ENCODE measurements around the gene GYS1.

GYS1 gene

DNA sequence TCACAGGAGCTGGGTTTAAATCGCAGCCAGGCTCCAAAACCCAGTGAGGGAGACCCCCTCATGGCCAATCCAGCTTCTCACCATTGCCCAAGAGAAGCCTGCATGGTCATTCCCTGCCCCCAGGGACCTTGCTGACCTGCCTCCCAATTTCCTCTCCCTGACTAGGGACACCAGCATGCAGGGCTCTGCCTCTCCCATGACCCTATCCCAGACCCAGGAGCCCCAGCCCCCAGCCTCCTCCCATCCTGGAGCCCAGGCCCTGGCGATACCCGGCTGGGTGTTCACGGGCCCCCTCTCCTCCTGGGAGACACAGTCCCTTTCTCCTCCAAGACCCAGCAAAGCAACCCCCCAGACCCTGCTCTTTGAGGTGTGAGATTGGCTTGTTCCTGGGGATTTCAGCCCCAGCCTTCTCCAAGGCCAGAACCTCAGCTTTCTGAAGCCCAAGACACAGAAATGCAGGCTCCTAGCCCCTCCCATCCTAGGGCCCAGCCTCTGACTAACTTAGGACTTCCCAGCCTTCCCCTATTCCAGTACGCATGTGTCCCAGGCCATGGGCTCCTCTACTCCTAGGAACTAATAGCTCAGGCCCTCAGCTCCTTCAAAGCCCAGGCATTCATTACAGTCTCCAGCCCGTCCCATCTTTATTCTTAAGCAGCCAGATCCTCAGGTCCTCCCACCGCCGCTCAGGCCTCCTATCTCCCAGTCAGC lies 1.1 kb downstream of the GYS1 start:
- Histone ChIP-seq H4K20me1 (ENCODE audit: insufficient read depth, low read length, poor library complexity, severe bottlenecking) (peaks cover 24% of the 10 kb centered on the region), H3K4me1 (ENCODE audit: insufficient read depth, low read length, poor library complexity, severe bottlenecking) (peaks cover 18% of the 10 kb centered on the region)

DNA sequence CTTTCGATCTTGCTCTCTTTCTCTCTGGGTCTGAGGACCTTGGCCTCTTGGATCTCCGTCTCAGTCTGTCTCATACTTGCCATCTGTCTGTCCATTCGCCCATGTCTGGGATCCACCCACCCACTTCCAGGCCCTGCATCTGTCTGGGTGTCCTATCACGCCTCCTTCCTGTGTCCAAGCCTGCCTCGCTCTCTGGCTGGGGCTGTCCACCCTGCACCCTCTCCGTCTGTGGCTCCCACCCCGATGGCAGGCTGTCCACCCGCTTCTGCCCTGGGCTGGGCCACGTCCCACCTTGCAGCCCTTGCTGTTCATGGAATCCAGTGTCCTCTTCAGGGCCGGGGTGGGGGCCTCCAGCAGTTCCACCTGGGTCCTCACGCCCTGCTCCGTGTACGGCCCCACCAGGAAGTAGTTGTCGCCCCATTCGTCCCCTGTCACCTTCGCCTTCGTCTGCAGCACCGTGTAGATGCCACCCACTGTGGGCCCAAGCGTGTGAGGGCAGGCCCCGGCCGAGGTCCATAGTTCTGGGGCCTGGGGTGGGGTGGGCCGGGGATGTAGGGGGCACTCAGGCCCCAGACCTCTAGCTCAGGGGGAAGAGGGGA lies 2.0 kb downstream of the GYS1 start:
- peak overlapping the region; percentile 97 for H3K9ac ChIP-seq (ENCODE audit: low read depth, low read length, poor library complexity, severe bottlenecking)
- no peaks in the 10 kb centered on the region for H3K9me3 ChIP-seq (ENCODE audit: insufficient read depth, low read depth, low read length)
- TF ChIP-seq EZH2phosphoT487 (IDR thresholded peaks at IDR 0.05; ENCODE audit: borderline replicate concordance): no peak
- TF ChIP-seq, protein P1, sequence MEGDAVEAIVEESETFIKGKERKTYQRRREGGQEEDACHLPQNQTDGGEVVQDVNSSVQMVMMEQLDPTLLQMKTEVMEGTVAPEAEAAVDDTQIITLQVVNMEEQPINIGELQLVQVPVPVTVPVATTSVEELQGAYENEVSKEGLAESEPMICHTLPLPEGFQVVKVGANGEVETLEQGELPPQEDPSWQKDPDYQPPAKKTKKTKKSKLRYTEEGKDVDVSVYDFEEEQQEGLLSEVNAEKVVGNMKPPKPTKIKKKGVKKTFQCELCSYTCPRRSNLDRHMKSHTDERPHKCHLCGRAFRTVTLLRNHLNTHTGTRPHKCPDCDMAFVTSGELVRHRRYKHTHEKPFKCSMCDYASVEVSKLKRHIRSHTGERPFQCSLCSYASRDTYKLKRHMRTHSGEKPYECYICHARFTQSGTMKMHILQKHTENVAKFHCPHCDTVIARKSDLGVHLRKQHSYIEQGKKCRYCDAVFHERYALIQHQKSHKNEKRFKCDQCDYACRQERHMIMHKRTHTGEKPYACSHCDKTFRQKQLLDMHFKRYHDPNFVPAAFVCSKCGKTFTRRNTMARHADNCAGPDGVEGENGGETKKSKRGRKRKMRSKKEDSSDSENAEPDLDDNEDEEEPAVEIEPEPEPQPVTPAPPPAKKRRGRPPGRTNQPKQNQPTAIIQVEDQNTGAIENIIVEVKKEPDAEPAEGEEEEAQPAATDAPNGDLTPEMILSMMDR (conservative IDR thresholded peaks at IDR 0.05; ENCODE audit: low read length): no peak
- no peak overlapping the region for H2AFZ ChIP-seq (ENCODE audit: low read length)
- H3K9me2 ChIP-seq (replicated peaks; ENCODE audit: low read depth, low read length): no peaks in the 10 kb centered on the region
- H3K79me2 ChIP-seq (ENCODE audit: insufficient read depth, low read length): peaks cover 55% of the 10 kb centered on the region
- peaks cover 18% of the 10 kb centered on the region for H3K4me1 ChIP-seq (ENCODE audit: insufficient read depth, low read length, poor library complexity, severe bottlenecking)
- H3K36me3 ChIP-seq (ENCODE audit: insufficient read depth, low read length): no peaks in the 10 kb centered on the region; the same call in 1 of the 2 replicates
- peaks cover 21% of the 10 kb centered on the region for H4K20me1 ChIP-seq (ENCODE audit: insufficient read depth, low read length, poor library complexity, severe bottlenecking)
- H3K4me3 ChIP-seq (ENCODE audit: low read length, poor library complexity, severe bottlenecking): peak overlapping the region; percentile 89
- H3F3A ChIP-seq (ENCODE audit: low read depth): no peaks in the 10 kb centered on the region
- H3K4me2 ChIP-seq (ENCODE audit: low read depth, low read length, poor library complexity, severe bottlenecking): peak overlapping the region; percentile 87
- H3K27me3 ChIP-seq (ENCODE audit: insufficient read depth, low read length, poor library complexity, severe bottlenecking): no peaks in the 10 kb centered on the region

More for the DNA sequence above, 1.1 kb downstream of the GYS1 start:
- H3K4me3 ChIP-seq (ENCODE audit: low read length, poor library complexity, severe bottlenecking): peak overlapping the region; percentile 89
- H3K9me3 ChIP-seq (ENCODE audit: insufficient read depth, low read depth, low read length): no peaks in the 10 kb centered on the region
- H3K9ac ChIP-seq (ENCODE audit: low read depth, low read length, poor library complexity, severe bottlenecking): peak overlapping the region; percentile 97
- no peaks in the 10 kb centered on the region for H3K9me2 ChIP-seq (replicated peaks; ENCODE audit: low read depth, low read length)
- H3K4me2 ChIP-seq (ENCODE audit: low read depth, low read length, poor library complexity, severe bottlenecking): peak overlapping the region; percentile 87
- H3F3A ChIP-seq (ENCODE audit: low read depth): no peaks in the 10 kb centered on the region
- H3K36me3 ChIP-seq (ENCODE audit: insufficient read depth, low read length): no peaks in the 10 kb centered on the region; the same call in 1 of the 2 replicates
- H2AFZ ChIP-seq (ENCODE audit: low read length): no peak overlapping the region; the same call in 1 of the 2 replicates
- TF ChIP-seq EZH2phosphoT487 (IDR thresholded peaks at IDR 0.05; ENCODE audit: borderline replicate concordance): no peak
- TF ChIP-seq, protein P1 (conservative IDR thresholded peaks at IDR 0.05; ENCODE audit: low read length): no peak
- H3K27me3 ChIP-seq (ENCODE audit: insufficient read depth, low read length, poor library complexity, severe bottlenecking): no peaks in the 10 kb centered on the region
- H3K79me2 ChIP-seq (ENCODE audit: insufficient read depth, low read length): peaks cover 64% of the 10 kb centered on the region

DNA sequence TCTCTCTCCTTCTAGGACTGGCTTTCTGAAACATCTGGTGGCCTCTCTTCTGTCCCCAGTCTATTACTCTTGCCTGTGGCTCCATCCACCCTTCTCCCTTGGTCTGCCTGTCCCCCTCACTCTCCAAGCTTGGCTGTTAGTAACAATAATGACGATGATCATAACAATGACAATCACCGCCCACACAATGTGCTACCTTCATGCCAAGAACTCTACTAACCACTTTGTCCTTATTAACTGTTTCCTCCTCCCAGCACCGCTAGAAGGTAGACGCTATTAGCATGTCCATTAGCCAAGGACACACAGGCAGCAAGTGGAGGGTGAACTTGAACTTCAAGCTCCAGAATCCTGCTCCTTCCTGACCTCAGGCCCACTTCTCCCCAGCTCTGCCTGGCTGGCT lies 2.7 kb downstream of the GYS1 start:
- TF ChIP-seq EZH2phosphoT487 (IDR thresholded peaks at IDR 0.05; ENCODE audit: borderline replicate concordance): no peak
- TF ChIP-seq, protein P1 (conservative IDR thresholded peaks at IDR 0.05; ENCODE audit: low read length): no peak
- no peaks in the 10 kb centered on the region; the same call in 1 of the 2 replicates for H3K36me3 ChIP-seq (ENCODE audit: insufficient read depth, low read length)
- no peak overlapping the region for H2AFZ ChIP-seq (ENCODE audit: low read length)
- H3K4me1 ChIP-seq (ENCODE audit: insufficient read depth, low read length, poor library complexity, severe bottlenecking): peaks cover 18% of the 10 kb centered on the region
- H3K9me2 ChIP-seq (replicated peaks; ENCODE audit: low read depth, low read length): no peaks in the 10 kb centered on the region
- H3K9ac ChIP-seq (ENCODE audit: low read depth, low read length, poor library complexity, severe bottlenecking): peak overlapping the region; percentile 97
- peak overlapping the region; percentile 26 for H3K4me3 ChIP-seq (ENCODE audit: low read length, poor library complexity, severe bottlenecking)
- H3F3A ChIP-seq (ENCODE audit: low read depth): no peaks in the 10 kb centered on the region
- H3K9me3 ChIP-seq (ENCODE audit: insufficient read depth, low read depth, low read length): no peaks in the 10 kb centered on the region
- H3K27me3 ChIP-seq (ENCODE audit: insufficient read depth, low read length, poor library complexity, severe bottlenecking): no peaks in the 10 kb centered on the region
- peaks cover 18% of the 10 kb centered on the region for H4K20me1 ChIP-seq (ENCODE audit: insufficient read depth, low read length, poor library complexity, severe bottlenecking)
- H3K79me2 ChIP-seq (ENCODE audit: insufficient read depth, low read length): peaks cover 48% of the 10 kb centered on the region
- H3K4me2 ChIP-seq (ENCODE audit: low read depth, low read length, poor library complexity, severe bottlenecking): peak overlapping the region; percentile 87

Measured in Loucy (cell line).